PC-9 (cell line): Measurements from ENCODE around the gene ZDHHC7. TPM values are rescaled to one million over a fixed set of nuclear protein-coding genes. Genes with fewer than 3 reads are reported as not detected.

ENCODE experiments used
- BruUV-seq: library from RNA; stranded (reverse); fragments of 400-500 nt; replicated peaks from 2 replicates; lab custom pipeline; 2021; lab: Mats Ljungman, UMichigan
- CTCF ChIA-PET: fragments of 300-600 bp; sonication (Branson Sonifier 250); formaldehyde crosslinking; loops from one replicate; lab custom pipeline; 2022; ENCODE audit warnings: antibody characterized with exemption; lab: Charles Lee
- POLR2A ChIA-PET: fragments of 300-600 bp; sonication (Branson Sonifier 250); formaldehyde crosslinking; loops from one replicate; lab custom pipeline; 2022; ENCODE audit warnings: antibody characterized with exemption; ENCODE audit not compliant: unreplicated experiment; lab: Charles Lee
- DNase-seq, 2 experiments: peaks; one replicate each; pipeline versions ENCODE4 v3.0.0 to v3.0.0-alpha.2; 2015 to 2022; ENCODE audit warnings: mixed read lengths in 1 of 2
- H2AFZ ChIP-seq: fragments of 200-600 bp; sonication (generic); 2 replicates; pipeline ENCODE4 v1.8.1; 2017; ENCODE audit warnings: antibody characterized with exemption
- H3F3A ChIP-seq: fragments of 200-600 bp; sonication (generic); 2 replicates; pipeline ENCODE4 v1.8.1; 2017; ENCODE audit warnings: antibody characterized with exemption, mild to moderate bottlenecking, low read depth; ENCODE audit not compliant: insufficient read depth
- H3K27ac ChIP-seq: fragments of 200-600 bp; sonication (generic); 2 replicates; pipeline ENCODE4 v1.6.1; 2016; ENCODE audit warnings: mixed run types
- H3K27me3 ChIP-seq: fragments of 200-600 bp; sonication (generic); 2 replicates; pipeline ENCODE4 v1.6.1; 2016; ENCODE audit warnings: low read depth, mixed run types; ENCODE audit not compliant: insufficient read depth
- H3K36me3 ChIP-seq: fragments of 200-600 bp; sonication (generic); 2 replicates; pipeline ENCODE4 v1.6.1; 2016; ENCODE audit warnings: low read depth, mixed run types
- H3K4me1 ChIP-seq: fragments of 200-600 bp; sonication (generic); replicated peaks from 2 replicates; pipeline ENCODE4 v1.6.1; 2016; ENCODE audit warnings: mixed run types; ENCODE audit not compliant: insufficient read depth
- H3K4me2 ChIP-seq: fragments of 200-600 bp; sonication (generic); 2 replicates; pipeline ENCODE4 v1.6.1; 2017; ENCODE audit warnings: mixed run types
- H3K4me3 ChIP-seq: fragments of 200-600 bp; sonication (generic); 2 replicates; pipeline ENCODE4 v1.6.1; 2016; ENCODE audit warnings: mixed run types
- H3K79me2 ChIP-seq: fragments of 200-600 bp; sonication (generic); 2 replicates; pipeline ENCODE4 v1.6.1; 2017; ENCODE audit warnings: low read depth, mixed run types
- H3K9me2 ChIP-seq: fragments of 200-600 bp; sonication (generic); 2 replicates; pipeline ENCODE4 v1.8.1; 2017; ENCODE audit warnings: mild to moderate bottlenecking; ENCODE audit not compliant: insufficient read depth
- H3K9me3 ChIP-seq: fragments of 200-600 bp; sonication (generic); 2 replicates; pipeline ENCODE4 v1.8.1; 2016; ENCODE audit warnings: low read depth; ENCODE audit not compliant: insufficient read depth
- H4K20me1 ChIP-seq: fragments of 200-600 bp; sonication (generic); 2 replicates; pipeline ENCODE4 v1.8.1; 2017; ENCODE audit not compliant: insufficient read depth
- CTCF ChIP-seq: fragments of 200-600 bp; sonication (generic); conservative IDR thresholded peaks from 2 replicates; pipeline ENCODE4 v1.6.1; 2017; ENCODE audit warnings: mixed run types, antibody characterized with exemption, mild to moderate bottlenecking, moderate library complexity
- EZH2 ChIP-seq: fragments of 200-600 bp; sonication (generic); IDR thresholded peaks from 2 replicates; pipeline ENCODE4 v1.8.0; 2017; ENCODE audit warnings: antibody characterized with exemption, low read depth
- intact Hi-C: fragments of 100-400 bp; cut with micrococcal nuclease; formaldehyde crosslinking; loops from one replicate; pipeline ENCODE4 v1.10.0; 2022; ENCODE audit not compliant: unreplicated experiment
- total RNA-seq: library from RNA; stranded (reverse); gene quantifications from 2 replicates; pipeline ENCODE4 v1.2.3, GENCODE V29; 2021

The ZDHHC7 gene
- total RNA-seq, 1 experiment from 2014 or later: 79.3 TPM

GRCh38 chr16:84925092-84925772 lies 86.1 kb downstream of the ZDHHC7 start:
- Histone ChIP-seq H3K79me2 (no peaks in the 10 kb centered on the region), H3K4me3 (no peak overlapping the region), H3K9me3 (no peaks in the 10 kb centered on the region), H3K27ac (no peak overlapping the region), H2AFZ (no peak overlapping the region), H3K36me3 (no peaks in the 10 kb centered on the region), H3K4me2 (no peak overlapping the region), H3K9me2 (no peaks in the 10 kb centered on the region), H4K20me1 (no peaks in the 10 kb centered on the region), H3K4me1 (no peaks in the 10 kb centered on the region), H3F3A (peaks cover 5% of the 10 kb centered on the region; the same call in 1 of the 2 replicates), H3K27me3 (no peaks in the 10 kb centered on the region)
- TF ChIP-seq CTCF (peak; percentile 98), EZH2 (no peak)
- peak in 1 of 2 experiments; percentile 53 for DNase-seq
- BruUV-seq: no TSS peak
- ChIA-PET CTCF (interaction anchor here (0.8 to 2.1 kb wide), 4 partner anchors 17 to 190 kb away, joined by 3 to 14 read pairs (median 6); no protein-coding TSS in a partner anchor), POLR2A (interaction anchor here (0.5 kb wide), 1 partner anchor 48 kb away, joined by 3 read pairs; no protein-coding TSS in a partner anchor)
- intact Hi-C loops: loop anchor here (1.0 to 2.0 kb wide), 3 partner anchors 28 to 161 kb away; no protein-coding TSS in a partner anchor

- H3K9me3 ChIP-seq: no peaks in the 10 kb centered on the region
- no peak overlapping the region for H2AFZ ChIP-seq
- no peak for DNase-seq
- no peak overlapping the region for H3K27ac ChIP-seq
- H3K79me2 ChIP-seq: no peaks in the 10 kb centered on the region
- no peaks in the 10 kb centered on the region for H3K9me2 ChIP-seq
- no peaks in the 10 kb centered on the region for H4K20me1 ChIP-seq
- H3K36me3 ChIP-seq: no peaks in the 10 kb centered on the region
- no TSS peak for BruUV-seq
- H3K4me2 ChIP-seq: no peak overlapping the region
- H3K27me3 ChIP-seq: no peaks in the 10 kb centered on the region
- H3K4me3 ChIP-seq: no peak overlapping the region
- intact Hi-C loops: loop anchor here (1.0 to 2.0 kb wide), 3 partner anchors 28 to 162 kb away; no protein-coding TSS in a partner anchor
- peaks cover 5% of the 10 kb centered on the region; the same call in 1 of the 2 replicates for H3F3A ChIP-seq
- TF ChIP-seq EZH2 (no peak), CTCF (no peak)
- CTCF ChIA-PET: interaction anchor here (2.1 kb wide), 1 partner anchor 28 kb away, joined by 7 read pairs; no protein-coding TSS in a partner anchor
- H3K4me1 ChIP-seq: no peaks in the 10 kb centered on the region
- POLR2A ChIA-PET: no interaction called here
Observed at GRCh38 chr16:84924331-84925091, 86.8 kb downstream of the ZDHHC7 start.

Other genes with a start within 250 kb of the ZDHHC7 start
- gene CRISPLD2, start 191.6 kb downstream of the ZDHHC7 start, total RNA-seq: 18.6 and 19.9 TPM in 2 replicates
- gene KIAA0513, start 16.3 kb upstream of the ZDHHC7 start, total RNA-seq: 4.2 and 4.3 TPM in 2 replicates
- not detected in 2 replicates for gene CIBAR2, start 100.9 kb upstream of the ZDHHC7 start, total RNA-seq